GM13976 (cell line): Measurements from ENCODE around the gene FUT4.
"Not testable (repeated sequence)": the region's sequence is repeated elsewhere in the genome, so short reads cannot be mapped to it uniquely, and the experiment has no call there.

ENCODE experiments used
- DNase-seq: peaks from one replicate; pipeline ENCODE4 v3.0.0; 2012; ENCODE audit warnings: low spot score
- CTCF ChIP-seq: IDR thresholded peaks from 2 replicates; pipeline ENCODE4 v1.5.1; 2012; ENCODE audit warnings: borderline replicate concordance, mild to moderate bottlenecking; ENCODE audit not compliant: insufficient read depth; ENCODE audit errors: extremely low read depth, missing control alignments, control extremely low read depth
- in situ Hi-C: fragments of 300-500 bp; cut with MboI; formaldehyde crosslinking; loops from one replicate; pipeline ENCODE4 v1.12.0; 2022; ENCODE audit warnings: low sequenced_read_pairs, mixed read lengths, inconsistent platforms; ENCODE audit not compliant: unreplicated experiment

Gene FUT4

GRCh38 chr11:94545264-94546161, 1.8 kb downstream of the FUT4 start:
- no peak for DNase-seq
- TF ChIP-seq CTCF, result no peak
- in situ Hi-C loops, result loop anchor here (10.0 kb wide), 1 partner anchor 49 kb away; no protein-coding TSS in a partner anchor

GRCh38 chr11:94546162-94546470, 2.4 kb downstream of the FUT4 start:
- in situ Hi-C loops, result loop anchor here (10.0 kb wide), 1 partner anchor 49 kb away; no protein-coding TSS in a partner anchor
- no peak for TF ChIP-seq CTCF
- no peak for DNase-seq

GRCh38 chr11:94546886-94547285, 3.2 kb downstream of the FUT4 start:
- in situ Hi-C loops, result loop anchor here (10.0 kb wide), 1 partner anchor 48 kb away; no protein-coding TSS in a partner anchor
- no peak for DNase-seq
- no peak for TF ChIP-seq CTCF

GRCh38 chr11:94549146-94549545, 5.4 kb downstream of the FUT4 start:
- DNase-seq, result no peak
- no peak for TF ChIP-seq CTCF
- in situ Hi-C loops, result loop anchor here (10.0 kb wide), 1 partner anchor 46 kb away; no protein-coding TSS in a partner anchor

GRCh38 chr11:94550513-94550912, 6.8 kb downstream of the FUT4 start:
- in situ Hi-C loops, result no loop called here
- no peak for TF ChIP-seq CTCF
- DNase-seq, result peak; percentile 36

- no peak for DNase-seq
- in situ Hi-C loops, result no loop called here
- TF ChIP-seq CTCF, result no peak
Observed at GRCh38 chr11:94553938-94554337, 10.2 kb downstream of the FUT4 start.

- in situ Hi-C loops, DNase-seq: not testable (repeated sequence)
Observed at GRCh38 chr11:94555752-94556329, 12.1 kb downstream of the FUT4 start.
